ENCODE results near the gene HBS1L.
A peak's percentile ranks its signal among the peaks of the same experiment; 100 is the strongest.

HBS1L gene

GRCh38 chr6:135037541-135037940, 17.1 kb downstream of the HBS1L start:
- H3K4me3 Mint-ChIP-seq, result no peak overlapping the region
- H3K9me3 Mint-ChIP-seq, result no peaks in the 10 kb centered on the region
- peaks cover 51% of the 10 kb centered on the region for H3K36me3 Mint-ChIP-seq (ENCODE audit: low read depth)
- peak overlapping the region; percentile 15 for H3K27ac Mint-ChIP-seq
- H3K27me3 Mint-ChIP-seq (ENCODE audit: low read depth), result no peaks in the 10 kb centered on the region
- peaks cover 21% of the 10 kb centered on the region for H3K4me1 Mint-ChIP-seq (ENCODE audit: low read depth)

GRCh38 chr6:135036731-135037420, 17.7 kb downstream of the HBS1L start:
- Mint-ChIP-seq H3K27me3 (ENCODE audit: low read depth) (no peaks in the 10 kb centered on the region), H3K9me3 (no peaks in the 10 kb centered on the region), H3K27ac (peak overlapping the region; percentile 64), H3K36me3 (ENCODE audit: low read depth) (peaks cover 48% of the 10 kb centered on the region), H3K4me1 (ENCODE audit: low read depth) (peaks cover 19% of the 10 kb centered on the region), H3K4me3 (no peak overlapping the region)

- Mint-ChIP-seq H3K4me3 (no peak overlapping the region), H3K27ac (no peak overlapping the region), H3K36me3 (ENCODE audit: low read depth) (peaks cover 44% of the 10 kb centered on the region), H3K27me3 (ENCODE audit: low read depth) (no peaks in the 10 kb centered on the region), H3K4me1 (ENCODE audit: low read depth) (peaks cover 35% of the 10 kb centered on the region), H3K9me3 (no peaks in the 10 kb centered on the region)
Measured at GRCh38 chr6:135033238-135033637, 21.4 kb downstream of the HBS1L start.

GRCh38 chr6:135030532-135031178, 24.0 kb downstream of the HBS1L start:
- H3K27ac Mint-ChIP-seq, result peak overlapping the region; percentile 80
- H3K9me3 Mint-ChIP-seq, result no peaks in the 10 kb centered on the region
- peaks cover 36% of the 10 kb centered on the region for H3K4me1 Mint-ChIP-seq (ENCODE audit: low read depth)
- H3K36me3 Mint-ChIP-seq (ENCODE audit: low read depth), result peaks cover 40% of the 10 kb centered on the region
- H3K4me3 Mint-ChIP-seq, result peak overlapping the region; percentile 60
- no peaks in the 10 kb centered on the region for H3K27me3 Mint-ChIP-seq (ENCODE audit: low read depth)

- H3K27me3 Mint-ChIP-seq (ENCODE audit: low read depth), result no peaks in the 10 kb centered on the region
- peak overlapping the region; percentile 80 for H3K27ac Mint-ChIP-seq
- no peaks in the 10 kb centered on the region for H3K9me3 Mint-ChIP-seq
- H3K4me1 Mint-ChIP-seq (ENCODE audit: low read depth), result peaks cover 42% of the 10 kb centered on the region
- H3K36me3 Mint-ChIP-seq (ENCODE audit: low read depth), result peaks cover 42% of the 10 kb centered on the region
- peak overlapping the region; percentile 60 for H3K4me3 Mint-ChIP-seq
Measured at GRCh38 chr6:135030056-135030473, 24.6 kb downstream of the HBS1L start.

GRCh38 chr6:135025775-135026174, 28.8 kb downstream of the HBS1L start:
- Mint-ChIP-seq H3K27ac (no peak overlapping the region), H3K4me3 (no peak overlapping the region), H3K9me3 (no peaks in the 10 kb centered on the region), H3K27me3 (ENCODE audit: low read depth) (no peaks in the 10 kb centered on the region), H3K36me3 (ENCODE audit: low read depth) (peaks cover 26% of the 10 kb centered on the region), H3K4me1 (ENCODE audit: low read depth) (peaks cover 43% of the 10 kb centered on the region)

GRCh38 chr6:135025175-135025574, 29.4 kb downstream of the HBS1L start:
- Mint-ChIP-seq H3K27ac (no peak overlapping the region), H3K36me3 (ENCODE audit: low read depth) (peaks cover 27% of the 10 kb centered on the region), H3K4me1 (ENCODE audit: low read depth) (peaks cover 41% of the 10 kb centered on the region), H3K9me3 (no peaks in the 10 kb centered on the region), H3K27me3 (ENCODE audit: low read depth) (no peaks in the 10 kb centered on the region), H3K4me3 (no peak overlapping the region)

GRCh38 chr6:135022050-135022697, 32.4 kb downstream of the HBS1L start:
- Mint-ChIP-seq H3K9me3 (no peaks in the 10 kb centered on the region), H3K4me3 (no peak overlapping the region), H3K4me1 (ENCODE audit: low read depth) (peaks cover 36% of the 10 kb centered on the region), H3K27me3 (ENCODE audit: low read depth) (no peaks in the 10 kb centered on the region), H3K36me3 (ENCODE audit: low read depth) (peaks cover 18% of the 10 kb centered on the region), H3K27ac (no peak overlapping the region)

GRCh38 chr6:135021310-135022049, 33.1 kb downstream of the HBS1L start:
- peak overlapping the region; percentile 1 for H3K27ac Mint-ChIP-seq
- H3K36me3 Mint-ChIP-seq (ENCODE audit: low read depth), result peaks cover 18% of the 10 kb centered on the region
- peaks cover 36% of the 10 kb centered on the region for H3K4me1 Mint-ChIP-seq (ENCODE audit: low read depth)
- no peaks in the 10 kb centered on the region for H3K27me3 Mint-ChIP-seq (ENCODE audit: low read depth)
- H3K4me3 Mint-ChIP-seq, result peak overlapping the region; percentile 9
- no peaks in the 10 kb centered on the region for H3K9me3 Mint-ChIP-seq

GRCh38 chr6:135018941-135019340, 35.7 kb downstream of the HBS1L start:
- Mint-ChIP-seq H3K27me3 (ENCODE audit: low read depth) (no peaks in the 10 kb centered on the region), H3K9me3 (no peaks in the 10 kb centered on the region), H3K4me1 (ENCODE audit: low read depth) (peaks cover 38% of the 10 kb centered on the region), H3K36me3 (ENCODE audit: low read depth) (peaks cover 11% of the 10 kb centered on the region), H3K27ac (no peak overlapping the region), H3K4me3 (no peak overlapping the region)

GRCh38 chr6:135018052-135018451, 36.6 kb downstream of the HBS1L start:
- no peaks in the 10 kb centered on the region for H3K9me3 Mint-ChIP-seq
- H3K4me1 Mint-ChIP-seq (ENCODE audit: low read depth), result peaks cover 44% of the 10 kb centered on the region
- no peak overlapping the region for H3K27ac Mint-ChIP-seq
- no peaks in the 10 kb centered on the region for H3K27me3 Mint-ChIP-seq (ENCODE audit: low read depth)
- peaks cover 12% of the 10 kb centered on the region for H3K36me3 Mint-ChIP-seq (ENCODE audit: low read depth)
- no peak overlapping the region for H3K4me3 Mint-ChIP-seq

GRCh38 chr6:135014353-135014832, 40.2 kb downstream of the HBS1L start:
- no peaks in the 10 kb centered on the region for H3K9me3 Mint-ChIP-seq
- H3K4me1 Mint-ChIP-seq (ENCODE audit: low read depth), result peaks cover 45% of the 10 kb centered on the region
- H3K4me3 Mint-ChIP-seq, result peak overlapping the region; percentile 64
- no peaks in the 10 kb centered on the region for H3K27me3 Mint-ChIP-seq (ENCODE audit: low read depth)
- H3K27ac Mint-ChIP-seq, result peak overlapping the region; percentile 85
- peaks cover 19% of the 10 kb centered on the region for H3K36me3 Mint-ChIP-seq (ENCODE audit: low read depth)

- H3K27ac Mint-ChIP-seq, result peak overlapping the region; percentile 79
- H3K36me3 Mint-ChIP-seq (ENCODE audit: low read depth), result peaks cover 21% of the 10 kb centered on the region
- H3K27me3 Mint-ChIP-seq (ENCODE audit: low read depth), result no peaks in the 10 kb centered on the region
- peaks cover 48% of the 10 kb centered on the region for H3K4me1 Mint-ChIP-seq (ENCODE audit: low read depth)
- no peaks in the 10 kb centered on the region for H3K9me3 Mint-ChIP-seq
- H3K4me3 Mint-ChIP-seq, result peak overlapping the region; percentile 42
Measured at GRCh38 chr6:135013211-135013610, 41.4 kb downstream of the HBS1L start.

GRCh38 chr6:135012764-135013163, 41.9 kb downstream of the HBS1L start:
- no peaks in the 10 kb centered on the region for H3K9me3 Mint-ChIP-seq
- no peak overlapping the region for H3K4me3 Mint-ChIP-seq
- no peaks in the 10 kb centered on the region for H3K27me3 Mint-ChIP-seq (ENCODE audit: low read depth)
- H3K27ac Mint-ChIP-seq, result peak overlapping the region; percentile 79
- peaks cover 47% of the 10 kb centered on the region for H3K4me1 Mint-ChIP-seq (ENCODE audit: low read depth)
- H3K36me3 Mint-ChIP-seq (ENCODE audit: low read depth), result peaks cover 21% of the 10 kb centered on the region
